ENCODE data around the gene PRKCSH.
A peak's percentile ranks its signal among the peaks of the same experiment; 100 is the strongest.

Gene PRKCSH

GRCh38 chr19:11478167-11479089 lies 43.0 kb downstream of the PRKCSH start:
- DNase-seq (ENCODE audit: low spot score) = no peak

- no peak for DNase-seq (ENCODE audit: low spot score)
Measured at GRCh38 chr19:11479090-11479897, 43.9 kb downstream of the PRKCSH start.

GRCh38 chr19:11479898-11480714 lies 44.7 kb downstream of the PRKCSH start:
- DNase-seq (ENCODE audit: low spot score) = no peak

- DNase-seq (ENCODE audit: low spot score) = no peak
Measured at GRCh38 chr19:11480715-11481533, 45.5 kb downstream of the PRKCSH start, which contains the start of gene ELAVL3. ELAVL3 (minus strand) TSS chr19:11481046; CDS start chr19:11480608, 438 bp downstream.

GRCh38 chr19:11481534-11482383 lies 46.3 kb downstream of the PRKCSH start:
- DNase-seq (ENCODE audit: low spot score) = peak; percentile 42

- peak; percentile 82 for DNase-seq (ENCODE audit: low spot score)
Measured at GRCh38 chr19:11482384-11483050, 47.1 kb downstream of the PRKCSH start.

- no peak for DNase-seq (ENCODE audit: low spot score)
Measured at GRCh38 chr19:11483366-11484111, 48.1 kb downstream of the PRKCSH start.

- DNase-seq (ENCODE audit: low spot score) = no peak
Measured at GRCh38 chr19:11485245-11485837, 49.9 kb downstream of the PRKCSH start.

GRCh38 chr19:11486661-11487503 lies 51.4 kb downstream of the PRKCSH start:
- DNase-seq (ENCODE audit: low spot score) = no peak

- no peak for DNase-seq (ENCODE audit: low spot score)
Measured at GRCh38 chr19:11489378-11489777, 53.9 kb downstream of the PRKCSH start.

- no peak for DNase-seq (ENCODE audit: low spot score)
Measured at GRCh38 chr19:11494634-11495285, 59.3 kb downstream of the PRKCSH start.

GRCh38 chr19:11495481-11495880 lies 60.0 kb downstream of the PRKCSH start:
- DNase-seq (ENCODE audit: low spot score) = no peak

GRCh38 chr19:11495885-11496284 lies 60.5 kb downstream of the PRKCSH start:
- no peak for DNase-seq (ENCODE audit: low spot score)

GRCh38 chr19:11496391-11497163 lies 61.1 kb downstream of the PRKCSH start:
- DNase-seq (ENCODE audit: low spot score) = peak; percentile 47

GRCh38 chr19:11499220-11499726 lies 63.8 kb downstream of the PRKCSH start:
- DNase-seq (ENCODE audit: low spot score) = no peak

- DNase-seq (ENCODE audit: low spot score) = no peak
Measured at GRCh38 chr19:11499890-11500420, 64.5 kb downstream of the PRKCSH start.
